T-helper 2 cell (primary cell): Measurements from ENCODE around the gene MFSD11.
"Not testable (repeated sequence)": the region's sequence is repeated elsewhere in the genome, so short reads cannot be mapped to it uniquely, and the experiment has no call there.

Source experiments
- DNase-seq, 5 experiments: peaks; one replicate each; pipeline versions ENCODE4 v3.0.0 to v3.0.0-alpha.2; 2012 to 2022

Gene MFSD11

DNA sequence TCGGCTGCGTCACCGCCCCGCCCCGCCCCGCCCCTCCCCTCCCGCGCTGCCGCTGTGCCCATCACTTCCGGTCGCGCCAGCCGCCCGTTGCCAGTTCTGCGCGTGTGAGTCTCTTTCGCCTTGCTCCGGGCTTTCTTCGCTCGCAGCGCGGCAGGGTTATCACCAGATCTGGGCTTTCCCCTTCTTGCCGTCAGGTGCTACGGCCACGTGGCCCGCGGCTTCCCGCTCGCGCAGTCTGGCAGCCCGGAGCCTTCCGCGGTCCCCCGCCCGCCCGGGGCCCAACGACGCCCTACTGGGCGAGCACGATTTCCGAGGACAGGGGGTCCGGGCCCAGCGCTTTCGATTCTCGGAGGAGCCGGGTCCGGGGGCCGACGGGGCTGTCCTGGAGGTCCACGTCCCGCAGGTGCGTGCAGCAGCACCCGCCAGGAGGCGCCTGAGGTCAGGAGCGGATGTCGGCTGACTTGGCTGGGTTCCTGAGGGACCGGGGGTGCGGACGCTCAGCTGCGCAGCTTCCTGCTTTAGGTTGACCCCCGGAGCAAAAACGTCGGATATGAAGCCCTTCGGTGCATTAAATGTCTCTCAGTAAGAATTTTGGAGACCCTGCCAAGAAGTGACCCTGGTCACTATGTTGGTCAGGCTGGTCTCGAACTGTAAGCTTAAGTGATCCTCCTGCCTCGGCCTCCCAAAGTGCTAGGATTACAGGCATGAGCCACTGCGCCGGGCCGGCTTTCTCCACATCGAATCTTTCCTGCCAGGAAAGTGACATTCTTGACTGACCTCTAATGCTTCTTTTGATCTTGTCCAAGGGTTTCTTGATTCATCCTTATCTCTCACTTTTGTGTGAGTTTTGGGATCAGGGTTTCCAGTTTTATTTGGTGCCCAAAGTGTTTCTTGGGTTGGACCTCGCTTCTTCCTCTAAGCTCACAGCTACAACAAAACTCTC, 10.9 kb upstream of the MFSD11 start, which contains the start of gene METTL23:
TSS of gene METTL23 (plus strand) at position 64 of the 943 bp plus-strand sequence. CDS start 2,872 bp downstream, outside the sequence.
- DNase-seq: peak; percentile 66 to 97 (median 84)

DNA sequence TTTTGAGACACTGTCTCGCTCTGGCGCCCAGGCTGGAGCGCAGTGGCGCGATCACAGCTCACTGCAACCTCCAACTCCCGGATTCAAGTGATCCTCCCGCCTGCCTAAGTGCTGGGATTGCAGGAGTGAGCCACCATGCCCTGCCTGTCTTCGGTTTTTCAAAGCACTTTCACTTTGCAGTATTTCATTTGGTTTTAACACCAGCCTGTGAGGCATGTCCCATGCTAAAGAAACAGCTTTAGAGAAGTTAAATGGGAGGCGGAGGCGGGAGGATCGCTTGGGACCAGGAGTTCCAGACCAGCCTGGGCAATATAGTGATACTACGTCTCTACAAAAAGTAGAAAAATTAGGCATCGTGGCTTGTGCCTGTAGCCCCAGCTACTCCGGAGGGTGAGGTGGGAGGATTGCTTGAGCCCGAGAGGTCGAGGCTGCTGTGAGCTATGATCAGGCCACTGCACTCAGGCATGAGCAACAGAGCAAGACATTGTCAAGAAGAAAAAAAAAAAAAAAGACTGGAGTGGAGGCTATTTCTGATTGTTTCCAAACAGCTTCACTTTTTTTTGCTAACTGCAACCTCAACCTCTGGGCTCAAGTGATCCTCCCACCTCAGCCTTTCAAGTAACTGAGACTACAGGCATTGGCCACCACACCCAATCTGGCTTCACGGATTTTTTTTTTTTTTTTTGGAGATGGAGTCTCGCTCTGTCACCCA, 10.0 kb upstream of the MFSD11 start:
- DNase-seq: peak in 1 of 5 experiments; percentile 65

DNA sequence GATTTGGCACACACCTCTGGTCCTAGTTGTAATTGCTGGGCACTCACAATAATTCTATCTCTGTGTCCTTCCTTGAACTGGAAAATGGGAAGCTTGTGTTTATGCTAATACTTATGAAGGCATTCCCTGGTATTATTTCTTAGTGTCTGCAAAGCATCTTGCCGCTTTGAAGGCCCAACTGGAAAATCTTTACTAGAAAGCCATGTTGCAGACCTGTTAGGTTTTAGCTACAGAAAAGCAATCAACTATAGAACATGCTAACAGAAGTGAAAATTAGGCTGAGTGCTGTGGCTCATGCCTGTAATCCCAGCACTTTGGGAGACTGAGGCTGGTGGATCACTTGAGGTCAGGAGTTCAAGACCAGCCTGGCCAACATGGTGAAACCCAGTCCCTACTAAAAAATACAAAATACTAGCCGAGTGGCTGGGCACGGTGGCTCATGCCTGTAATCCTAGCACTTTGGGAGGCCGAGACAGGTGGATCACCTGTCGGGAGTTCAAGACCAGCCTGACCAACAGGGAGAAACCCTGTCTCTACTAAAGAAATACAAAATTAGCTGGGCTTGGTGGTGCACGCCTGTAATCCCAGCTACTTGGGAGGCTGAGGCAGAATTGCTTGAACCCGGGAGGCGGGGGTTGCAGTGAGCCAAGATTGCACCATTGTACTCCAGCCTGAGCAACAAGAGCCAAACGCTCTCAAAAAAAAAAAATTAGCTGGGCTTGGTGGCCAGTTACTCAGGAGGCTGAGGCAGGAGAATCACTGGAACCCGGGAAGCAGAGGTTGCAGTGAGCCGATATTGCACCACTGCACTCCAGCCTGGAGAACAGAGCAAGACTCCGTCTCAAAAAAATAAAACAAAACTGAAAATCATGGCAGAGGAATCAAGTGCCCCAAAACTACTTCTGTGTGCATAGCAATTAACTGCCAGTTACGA, 5.9 kb upstream of the MFSD11 start:
- not testable (repeated sequence) for DNase-seq

DNA sequence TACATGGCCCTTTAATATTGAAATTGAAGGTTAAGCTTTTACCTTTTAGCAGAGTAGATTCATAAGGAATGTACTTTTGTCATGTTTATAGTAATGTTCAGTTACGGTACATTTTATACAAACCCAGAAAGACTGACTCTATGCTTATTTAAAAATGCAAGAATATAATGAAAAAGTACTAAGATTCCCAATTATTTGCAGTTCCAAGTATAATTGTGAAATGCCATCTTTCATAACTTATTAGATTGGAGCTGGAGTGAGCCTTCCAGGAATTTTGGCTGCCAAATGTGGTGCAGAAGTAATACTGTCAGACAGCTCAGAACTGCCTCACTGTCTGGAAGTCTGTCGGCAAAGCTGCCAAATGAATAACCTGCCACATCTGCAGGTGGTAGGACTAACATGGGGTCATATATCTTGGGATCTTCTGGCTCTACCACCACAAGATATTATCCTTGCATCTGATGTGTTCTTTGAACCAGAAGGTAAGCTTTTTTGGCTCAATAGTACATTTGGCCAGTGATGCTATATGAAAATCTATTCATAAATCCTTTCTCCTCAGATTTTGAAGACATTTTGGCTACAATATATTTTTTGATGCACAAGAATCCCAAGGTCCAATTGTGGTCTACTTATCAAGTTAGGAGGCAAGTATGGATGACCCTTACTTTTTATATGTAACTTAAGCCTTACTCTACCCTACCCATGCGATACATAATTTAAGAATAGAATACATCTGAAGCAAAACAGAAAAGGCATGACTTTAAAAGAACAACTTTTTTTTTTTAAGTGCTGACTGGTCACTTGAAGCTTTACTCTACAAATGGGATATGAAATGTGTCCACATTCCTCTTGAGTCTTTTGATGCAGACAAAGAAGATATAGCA, 4.9 kb upstream of the MFSD11 start:
- DNase-seq: no peak

DNA sequence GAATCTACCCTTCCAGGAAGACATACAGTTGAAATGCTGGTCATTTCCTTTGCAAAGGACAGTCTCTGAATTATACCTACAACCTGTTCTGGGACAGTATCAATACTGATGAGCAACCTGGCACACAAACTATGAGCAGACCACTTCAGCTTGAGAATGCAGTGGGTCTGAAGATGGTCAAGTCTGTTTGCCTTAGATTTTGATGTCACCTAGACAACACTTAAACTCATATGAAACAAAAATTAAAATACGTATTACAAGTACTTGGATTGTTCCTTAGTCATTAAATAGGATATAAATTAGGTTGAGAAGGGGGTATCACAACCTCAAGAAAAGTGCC, 4.3 kb upstream of the MFSD11 start:
- DNase-seq: no peak

DNA sequence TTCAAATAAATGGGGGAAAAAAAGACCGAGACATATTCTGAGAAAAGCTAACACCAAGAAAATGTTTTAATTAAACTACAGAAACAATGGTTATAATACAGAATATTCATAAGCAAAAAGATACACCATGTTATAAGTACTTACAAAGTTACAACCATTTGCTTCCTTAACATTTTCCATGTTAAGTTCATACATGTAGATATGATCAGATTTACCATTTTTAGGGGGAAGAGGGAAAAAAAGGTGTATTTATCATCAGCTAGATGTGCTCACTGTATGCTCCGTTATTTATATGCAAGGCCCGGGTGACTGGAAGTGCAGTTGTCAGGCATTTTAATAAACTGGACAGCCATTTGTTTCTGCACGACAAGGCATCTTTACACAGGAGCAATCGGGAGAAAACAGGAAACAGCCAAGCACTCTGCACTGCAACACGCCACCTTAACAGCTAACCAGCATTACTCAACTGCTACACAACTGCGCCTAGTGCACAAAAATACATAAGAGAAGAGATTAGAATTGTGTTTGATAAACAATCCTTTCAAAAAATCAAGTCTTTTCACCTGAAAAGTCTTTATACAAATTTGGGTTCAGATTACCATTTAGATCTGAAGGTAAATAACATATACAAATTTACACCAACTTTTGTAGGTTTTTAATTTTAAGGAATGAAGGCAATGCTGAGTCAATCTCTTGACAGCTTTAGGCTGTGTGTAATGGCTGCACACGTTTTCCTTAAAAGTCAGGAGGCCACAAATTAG, 3.7 kb upstream of the MFSD11 start:
- DNase-seq: peak in 1 of 5 experiments; percentile 58

DNA sequence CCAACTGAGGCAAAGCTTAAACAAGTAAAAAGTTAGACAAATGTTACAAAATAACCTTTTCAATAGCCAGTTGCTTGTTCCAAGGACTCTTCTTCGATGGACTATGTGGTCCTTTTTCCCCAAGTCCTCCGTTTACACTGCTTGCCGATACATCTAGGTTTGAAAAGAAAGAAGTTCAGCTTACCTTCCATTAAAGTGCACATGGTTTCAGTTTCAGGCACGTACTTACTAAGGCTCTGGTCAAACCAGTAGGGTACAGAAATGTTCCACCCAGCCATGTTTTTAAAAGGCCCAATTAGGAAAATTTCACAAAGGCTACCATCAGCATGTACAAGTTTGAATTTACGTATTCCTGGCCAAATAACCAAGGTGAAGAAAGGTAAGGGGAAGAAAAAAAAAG, 2.9 kb upstream of the MFSD11 start:
- DNase-seq: peak in 1 of 5 experiments; percentile 66

DNA sequence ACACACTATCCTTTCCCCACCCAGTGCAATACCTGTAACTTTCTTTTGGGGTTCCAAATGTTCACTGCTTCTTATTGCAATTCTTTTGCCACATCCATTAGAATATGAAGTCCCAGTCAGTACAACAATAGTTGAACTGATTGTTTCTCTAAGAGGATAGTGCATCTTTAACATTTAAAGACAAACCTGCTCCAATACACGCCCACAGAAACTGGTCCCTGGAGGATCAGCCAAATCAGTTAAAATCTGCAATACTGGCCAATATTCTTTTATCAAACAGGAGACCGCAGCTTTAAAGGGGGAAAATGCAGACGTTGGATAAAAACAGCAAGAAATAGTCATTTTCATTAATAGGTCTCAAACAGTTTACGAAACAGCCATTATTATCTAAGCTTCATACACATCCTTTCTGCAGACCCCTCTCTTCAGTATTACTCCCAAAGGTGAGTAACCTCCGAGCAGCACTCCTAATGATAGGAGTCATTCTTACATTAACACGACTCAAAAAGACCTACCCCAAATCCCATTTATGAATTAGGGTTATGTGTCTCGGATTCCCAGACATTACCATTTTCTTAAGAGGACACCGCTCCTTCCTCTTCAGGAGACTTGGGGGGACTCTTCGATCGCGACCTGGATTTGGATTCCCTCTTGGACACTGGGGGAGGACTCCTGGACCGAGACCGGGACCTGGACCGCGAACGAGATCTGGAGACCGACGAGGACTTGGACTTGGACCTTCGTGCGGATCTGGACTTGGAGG, 2.2 kb upstream of the MFSD11 start:
- DNase-seq: no peak

DNA sequence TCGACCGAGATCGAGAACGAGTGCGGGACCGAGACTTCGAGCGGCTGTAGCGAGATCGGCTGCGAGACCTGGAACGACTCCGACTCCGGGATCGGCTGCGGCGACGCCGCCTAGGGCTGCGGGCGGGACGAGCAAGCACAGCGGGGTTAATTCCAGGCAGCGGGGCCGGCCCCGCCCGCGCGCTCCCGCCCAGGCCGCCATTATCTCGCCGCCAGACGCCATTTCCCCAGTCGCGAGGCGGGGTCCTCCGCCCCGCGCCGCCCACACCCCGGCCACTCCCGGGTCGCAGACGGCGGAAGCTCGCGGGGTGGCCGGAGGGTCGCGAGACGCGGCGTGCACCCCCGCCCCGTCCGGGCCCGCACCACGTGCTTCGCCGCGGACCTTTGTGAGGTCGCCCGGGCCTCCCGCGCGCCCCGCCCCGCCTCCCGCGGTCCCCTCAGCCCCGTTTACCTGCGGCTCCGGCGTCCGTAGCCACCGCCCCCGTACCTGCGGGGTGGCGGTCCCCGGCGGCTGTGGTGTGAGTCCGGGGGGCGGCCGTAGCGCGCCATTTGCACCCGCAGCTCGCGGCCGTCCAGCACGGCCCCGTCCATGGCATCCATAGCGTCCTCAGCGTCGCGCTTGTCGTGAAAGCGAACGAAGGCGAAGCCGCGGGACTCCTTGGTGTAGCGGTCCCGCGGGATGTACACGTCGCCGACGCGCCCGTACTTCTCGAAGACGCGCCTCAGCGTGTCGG, 1.4 kb upstream of the MFSD11 start:
- peak; percentile 44 to 81 (median 55) for DNase-seq

DNA sequence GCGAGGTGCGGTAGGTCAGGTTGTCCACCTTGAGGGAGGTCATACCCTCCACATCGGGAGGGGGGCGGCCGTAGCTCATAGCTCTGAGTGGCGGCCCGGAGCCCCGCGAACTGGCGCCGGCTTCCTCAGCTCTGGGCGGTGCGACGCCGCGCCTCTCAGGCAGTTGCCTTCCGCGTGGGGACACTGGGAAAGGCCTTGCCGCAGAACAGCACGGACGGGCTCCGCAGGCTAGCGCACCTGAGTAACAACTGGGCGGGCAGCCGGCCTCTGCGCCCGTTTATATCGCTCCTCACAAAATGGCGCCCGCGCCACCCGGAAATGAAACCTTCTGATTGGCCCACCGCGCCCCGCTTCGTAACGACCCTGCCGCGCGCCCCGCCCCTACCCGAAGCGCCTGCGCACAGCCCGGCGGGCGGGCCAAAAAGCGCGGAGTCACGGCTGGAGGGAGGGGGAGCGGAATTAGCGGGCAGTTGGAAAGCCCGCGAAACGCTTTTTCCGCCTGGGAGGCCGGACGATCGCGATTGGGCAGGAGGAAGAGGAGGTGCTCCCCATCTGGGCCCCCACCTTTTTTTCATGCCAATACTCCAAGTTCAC, 740 bp upstream of the MFSD11 start, which contains the start of gene SRSF2:
TSS of gene SRSF2 (minus strand) at position 250 of the 594 bp plus-strand sequence. CDS start at position 79, 171 bp downstream.
- DNase-seq: peak; percentile 97 to 100 (median 98)

DNA sequence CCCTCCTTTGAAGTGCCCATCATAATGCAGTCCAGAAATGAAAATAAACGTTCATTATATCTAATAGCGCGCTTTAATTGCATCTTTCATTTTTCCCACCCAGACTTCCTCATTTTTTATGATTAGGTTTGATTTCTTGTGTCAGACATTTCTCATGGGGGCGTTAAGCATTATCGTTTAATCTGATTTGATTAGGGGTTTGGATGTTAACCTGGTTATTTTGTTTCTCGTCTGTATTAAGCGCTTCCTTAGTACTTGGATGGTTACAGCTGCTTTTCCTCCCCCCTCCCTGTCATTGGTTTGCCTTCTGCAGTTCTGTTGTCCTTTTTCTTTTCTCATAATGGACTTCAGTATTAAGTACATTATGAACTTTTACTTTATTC, 540 bp downstream of the MFSD11 start:
- DNase-seq: no peak

DNA sequence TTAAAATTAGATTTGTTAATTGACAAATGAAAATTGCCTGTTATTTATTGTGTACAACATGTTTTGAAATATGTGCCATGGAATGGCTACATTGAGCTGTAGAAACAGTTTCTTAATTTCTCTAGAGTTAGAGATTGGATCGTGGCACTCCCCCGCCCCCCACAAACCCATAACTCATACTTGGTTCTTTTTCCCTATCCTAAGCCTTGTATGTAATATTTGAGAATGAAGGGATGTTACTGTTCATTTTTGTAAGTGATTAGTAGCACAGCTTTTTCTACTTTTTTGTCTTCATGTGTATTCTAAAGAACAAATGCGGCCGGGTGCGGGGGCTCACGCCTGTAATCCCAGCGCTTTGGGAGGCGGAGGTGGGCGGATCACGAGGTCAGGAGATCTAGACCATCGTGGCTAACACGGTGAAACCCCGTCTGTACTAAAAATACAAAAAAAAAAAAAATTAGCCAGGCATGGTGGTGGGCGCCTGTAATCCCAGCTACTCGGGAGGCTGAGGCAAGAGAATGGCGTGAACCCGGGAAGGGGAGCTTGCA, 1.7 kb downstream of the MFSD11 start:
- not testable (repeated sequence) for DNase-seq

DNA sequence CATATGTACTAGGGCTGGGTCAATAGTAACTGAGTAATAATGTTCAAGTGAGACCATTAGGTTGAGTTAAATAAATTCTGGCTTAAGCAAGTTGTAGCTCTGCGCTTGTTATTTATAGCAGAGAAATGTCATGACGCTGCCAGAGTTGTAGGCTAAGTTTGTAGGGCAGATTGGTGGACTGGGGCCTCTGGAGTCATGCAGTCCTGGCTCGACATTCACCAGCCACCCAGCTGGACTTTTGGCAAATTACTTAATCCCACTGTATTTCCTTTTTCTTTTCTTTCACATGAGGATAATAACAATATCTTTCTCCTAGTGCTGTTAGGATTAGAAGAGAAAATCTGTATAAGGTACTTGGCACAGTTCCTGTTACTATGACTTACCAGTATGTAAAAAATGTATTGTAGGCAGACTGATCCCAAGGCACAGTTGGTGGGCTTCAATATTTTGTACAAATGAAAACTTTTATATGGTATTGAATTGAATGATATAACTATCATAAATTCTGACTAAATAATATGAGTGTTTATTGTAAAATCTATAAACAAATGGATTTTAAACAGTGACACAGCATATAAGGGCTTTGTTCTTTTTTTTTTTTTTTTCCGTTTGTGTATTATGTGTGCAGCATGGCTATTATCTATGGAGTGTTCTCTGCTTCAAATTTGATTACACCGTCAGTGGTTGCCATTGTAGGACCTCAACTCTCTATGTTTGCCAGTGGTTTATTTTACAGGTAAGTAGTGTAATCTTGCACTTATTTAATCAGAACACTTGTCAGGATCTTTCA, 2.6 kb downstream of the MFSD11 start:
- DNase-seq: no peak

DNA sequence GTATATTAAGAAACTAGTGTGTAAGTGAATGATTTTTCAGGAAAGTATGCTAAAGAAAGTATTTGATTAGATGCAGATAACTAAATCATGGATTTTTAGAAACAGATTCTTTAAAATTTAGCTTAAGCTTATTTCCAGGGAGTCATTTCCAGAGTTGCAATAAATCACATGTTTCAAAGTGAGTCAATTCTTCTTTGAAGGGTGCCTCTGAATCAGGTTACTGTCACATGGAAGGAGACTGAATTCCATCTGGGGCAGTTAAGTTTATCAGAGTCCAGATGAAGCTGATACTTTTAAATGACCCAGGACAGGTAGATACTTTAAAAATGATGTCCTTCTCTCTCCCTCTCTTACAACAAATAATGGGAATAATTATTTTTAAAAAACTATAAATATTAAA, 5.0 kb downstream of the MFSD11 start:
- no peak for DNase-seq

DNA sequence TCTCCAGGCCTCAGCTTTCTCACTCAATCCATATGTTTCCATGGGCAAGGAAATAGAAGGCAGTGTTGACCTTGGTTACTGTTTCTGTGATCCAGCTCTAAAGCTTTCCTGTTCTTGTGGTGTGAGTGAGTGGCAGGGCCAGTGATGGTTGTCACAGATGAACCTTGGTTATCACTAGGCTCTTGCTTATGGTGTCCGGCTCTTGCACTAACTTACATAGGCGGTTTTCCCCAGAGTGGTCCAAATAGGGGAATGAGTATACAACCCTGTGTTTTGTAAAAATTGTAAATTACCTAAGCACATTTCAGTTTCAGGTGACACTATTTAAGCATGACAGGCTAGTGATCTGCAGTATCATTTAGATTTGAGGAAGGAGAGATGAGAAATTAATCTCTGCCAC, 6.8 kb downstream of the MFSD11 start:
- no peak for DNase-seq

DNA sequence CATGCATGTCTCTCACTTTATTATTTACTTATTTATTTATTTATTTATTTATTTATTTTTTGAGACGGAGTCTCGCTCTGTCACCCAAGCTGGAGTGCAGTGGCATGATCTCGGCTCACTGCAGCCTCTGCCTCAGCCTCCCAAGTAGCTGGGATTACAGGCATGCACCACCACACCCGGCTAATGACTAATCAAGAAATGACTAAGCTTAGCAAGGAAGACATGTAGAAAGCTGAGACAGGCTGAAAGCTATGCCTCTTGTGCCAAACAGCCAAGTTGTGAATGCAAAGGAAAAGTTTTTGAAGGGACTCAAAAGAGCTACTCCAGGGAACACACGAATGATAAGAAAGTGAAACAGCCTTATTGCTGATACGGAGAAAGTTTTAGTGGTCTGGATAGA, 7.9 kb downstream of the MFSD11 start:
- DNase-seq: not testable (repeated sequence)

DNA sequence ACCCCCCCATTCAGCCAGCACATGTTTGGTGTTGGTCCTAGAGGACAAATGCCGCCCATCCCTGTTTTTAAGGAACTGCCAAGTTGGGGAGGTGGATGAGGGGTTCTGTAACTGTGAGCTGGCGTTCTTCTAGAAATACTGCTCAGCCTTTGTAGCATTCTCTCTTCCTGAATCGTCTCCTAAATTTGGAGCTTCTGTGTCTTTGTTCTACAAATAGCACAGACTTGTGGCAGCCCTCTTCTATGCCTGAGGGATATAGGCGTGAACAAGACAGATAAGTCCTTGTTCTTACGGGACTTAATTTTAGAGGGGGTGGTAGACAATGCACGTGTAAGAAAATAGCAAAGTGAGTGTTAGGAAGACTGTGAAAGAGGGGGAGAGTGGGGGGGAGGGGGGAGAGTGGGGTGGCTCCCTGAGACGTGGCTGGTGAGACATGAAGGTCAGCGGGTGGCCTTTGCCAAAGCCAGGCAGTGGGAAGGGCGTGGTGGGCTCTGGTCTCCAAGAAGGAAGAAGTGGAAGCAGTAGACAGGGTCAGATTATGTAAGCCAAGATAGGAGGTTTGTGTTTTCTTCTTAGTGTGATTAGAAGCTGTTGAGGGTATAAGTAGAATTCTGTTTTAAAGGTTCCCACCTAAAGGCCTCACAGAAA, 9.9 kb downstream of the MFSD11 start:
- no peak for DNase-seq
